ENCODE data around the gene VPS26A.
"Not testable (repeated sequence)": the region's sequence is repeated elsewhere in the genome, so short reads cannot be mapped to it uniquely, and the experiment has no call there.

The VPS26A gene

GRCh38 chr10:69101451-69102095 lies 22.4 kb upstream of the VPS26A start:
- no peak for DNase-seq (ENCODE audit: extremely low spot score, insufficient read length, low read depth)
- FAIRE-seq, result no peak

GRCh38 chr10:69102440-69102839 lies 21.5 kb upstream of the VPS26A start:
- DNase-seq (ENCODE audit: extremely low spot score, insufficient read length, low read depth) (no peak), FAIRE-seq (no peak)

- DNase-seq (ENCODE audit: extremely low spot score, insufficient read length, low read depth) (no peak), FAIRE-seq (no peak)
These were observed 20.2 kb upstream of the VPS26A start for GRCh38 chr10:69103784-69104183.

- no peak for FAIRE-seq
- DNase-seq (ENCODE audit: extremely low spot score, insufficient read length, low read depth), result no peak
These were observed 18.8 kb upstream of the VPS26A start for GRCh38 chr10:69104994-69105790.

- no peak for FAIRE-seq
- no peak for DNase-seq (ENCODE audit: extremely low spot score, insufficient read length, low read depth)
These were observed 16.8 kb upstream of the VPS26A start for GRCh38 chr10:69107176-69107490.

- FAIRE-seq, result no peak
- no peak for DNase-seq (ENCODE audit: extremely low spot score, insufficient read length, low read depth)
These were observed 16.3 kb upstream of the VPS26A start for GRCh38 chr10:69107699-69108098.

- FAIRE-seq, result no peak
- no peak for DNase-seq (ENCODE audit: extremely low spot score, insufficient read length, low read depth)
These were observed 4.1 kb upstream of the VPS26A start for GRCh38 chr10:69119896-69120295.

- DNase-seq (ENCODE audit: extremely low spot score, insufficient read length, low read depth) (peak; percentile 5), FAIRE-seq (no peak)
These were observed 652 bp upstream of the VPS26A start for GRCh38 chr10:69123306-69123746.

GRCh38 chr10:69124563-69125268 lies 738 bp downstream of the VPS26A start:
- DNase-seq (ENCODE audit: extremely low spot score, insufficient read length, low read depth) (peak; percentile 11), FAIRE-seq (peak; percentile 83)

GRCh38 chr10:69125554-69125953 lies 1.6 kb downstream of the VPS26A start:
- no peak for FAIRE-seq
- DNase-seq (ENCODE audit: extremely low spot score, insufficient read length, low read depth), result no peak

GRCh38 chr10:69130251-69130650 lies 6.3 kb downstream of the VPS26A start:
- DNase-seq (ENCODE audit: extremely low spot score, insufficient read length, low read depth), result no peak
- FAIRE-seq, result no peak

- FAIRE-seq (no peak), DNase-seq (ENCODE audit: extremely low spot score, insufficient read length, low read depth) (no peak)
These were observed 16.0 kb downstream of the VPS26A start for GRCh38 chr10:69139961-69140360.

- DNase-seq (ENCODE audit: extremely low spot score, insufficient read length, low read depth), result no peak
- no peak for FAIRE-seq
These were observed 17.3 kb downstream of the VPS26A start for GRCh38 chr10:69141304-69141703.

GRCh38 chr10:69142074-69142473 lies 18.1 kb downstream of the VPS26A start:
- FAIRE-seq; DNase-seq (ENCODE audit: extremely low spot score, insufficient read length, low read depth): not testable (repeated sequence)

- no peak for DNase-seq (ENCODE audit: extremely low spot score, insufficient read length, low read depth)
- no peak for FAIRE-seq
These were observed 19.0 kb downstream of the VPS26A start for GRCh38 chr10:69142983-69143382.

GRCh38 chr10:69145329-69145728 lies 21.4 kb downstream of the VPS26A start:
- no peak for FAIRE-seq
- DNase-seq (ENCODE audit: extremely low spot score, insufficient read length, low read depth), result no peak

- DNase-seq (ENCODE audit: extremely low spot score, insufficient read length, low read depth) (no peak), FAIRE-seq (no peak)
These were observed 21.9 kb downstream of the VPS26A start for GRCh38 chr10:69145864-69146263.

GRCh38 chr10:69146759-69147158 lies 22.8 kb downstream of the VPS26A start:
- peak; percentile 15 for FAIRE-seq
- no peak for DNase-seq (ENCODE audit: extremely low spot score, insufficient read length, low read depth)

GRCh38 chr10:69151984-69152383 lies 28.0 kb downstream of the VPS26A start:
- FAIRE-seq, result no peak
- no peak for DNase-seq (ENCODE audit: extremely low spot score, insufficient read length, low read depth)

- FAIRE-seq (no peak), DNase-seq (ENCODE audit: extremely low spot score, insufficient read length, low read depth) (no peak)
These were observed 29.2 kb downstream of the VPS26A start for GRCh38 chr10:69153227-69153626.

- no peak for FAIRE-seq
These were observed 36.8 kb downstream of the VPS26A start for GRCh38 chr10:69160809-69161241.

More at GRCh38 chr10:69160809-69161241, 36.8 kb downstream of the VPS26A start:
- no peak for DNase-seq (ENCODE audit: extremely low spot score, insufficient read length, low read depth)

Measured in GM18507 (cell line).